MM.1S (cell line): Measurements from ENCODE around the gene FOXN1.

ENCODE experiments used
- CTCF ChIP-seq: fragments of 300-600 bp; sonication (generic); IDR thresholded peaks from 2 replicates; pipeline ENCODE4 v1.5.1; 2016; ENCODE audit warnings: antibody characterized with exemption, low read length, mixed read lengths
- EZH2 ChIP-seq: fragments of 300-600 bp; sonication (generic); optimal IDR thresholded peaks from 2 replicates; pipeline ENCODE3; 2017; ENCODE audit warnings: low read depth, mild to moderate bottlenecking, antibody characterized with exemption, low read length, mixed read lengths

GRCh38 chr17:28511858-28512461 lies 5.8 kb downstream of the FOXN1 start:
- TF ChIP-seq CTCF (no peak), EZH2 (no peak)
